GM10266 (cell line): ENCODE data around the gene GRPEL1.
A peak's percentile ranks its signal among the peaks of the same experiment; 100 is the strongest.
"Not testable (repeated sequence)": the region's sequence is repeated elsewhere in the genome, so short reads cannot be mapped to it uniquely, and the experiment has no call there.

ENCODE experiments used
- DNase-seq: peaks from one replicate; pipeline ENCODE4 v3.0.0; 2012; ENCODE audit errors: extremely low spot score
- CTCF ChIP-seq: IDR thresholded peaks from 2 replicates; pipeline ENCODE4 v1.5.1; 2012; ENCODE audit warnings: mild to moderate bottlenecking, low read depth; ENCODE audit not compliant: control insufficient read depth, insufficient read depth; ENCODE audit errors: missing control alignments

GRPEL1 gene

GRCh38 chr4:7103031-7103606, 35.3 kb upstream of the GRPEL1 start:
- peak; percentile 95 for DNase-seq
- peak; percentile 3 for TF ChIP-seq CTCF

GRCh38 chr4:7102516-7102909, 34.6 kb upstream of the GRPEL1 start:
- DNase-seq, result not testable (repeated sequence)

GRCh38 chr4:7101692-7102515, 34.0 kb upstream of the GRPEL1 start:
- TF ChIP-seq CTCF, result peak; percentile 69
- DNase-seq, result peak; percentile 78

- DNase-seq, result no peak
- TF ChIP-seq CTCF, result no peak
Measured at GRCh38 chr4:7096236-7096635, 28.4 kb upstream of the GRPEL1 start.

- no peak for DNase-seq
- no peak for TF ChIP-seq CTCF
Measured at GRCh38 chr4:7095611-7096155, 27.8 kb upstream of the GRPEL1 start.

GRCh38 chr4:7094916-7095315, 27.1 kb upstream of the GRPEL1 start:
- no peak for DNase-seq
- TF ChIP-seq CTCF, result no peak

GRCh38 chr4:7092026-7092425, 24.2 kb upstream of the GRPEL1 start:
- no peak for DNase-seq
- no peak for TF ChIP-seq CTCF
